HG03025 (cell line): ENCODE data around the gene ZNF664.

ENCODE experiments used
- ATAC-seq: cut with Tn5 transposase; IDR thresholded peaks from one replicate; pipeline ENCODE4 v1.9.1; 2021; ENCODE audit warnings: mild to moderate bottlenecking, moderate library complexity; ENCODE audit not compliant: unreplicated experiment, low FRiP score

ZNF664 gene

GRCh38 chr12:123987022-123987421, 14.0 kb downstream of the ZNF664 start:
- no peak for ATAC-seq

- no peak for ATAC-seq
Observed at GRCh38 chr12:123989168-123989567, 16.2 kb downstream of the ZNF664 start.

GRCh38 chr12:123989753-123990152, 16.7 kb downstream of the ZNF664 start:
- ATAC-seq: no peak

- ATAC-seq: no peak
Observed at GRCh38 chr12:123990511-123990910, 17.5 kb downstream of the ZNF664 start.

DNA sequence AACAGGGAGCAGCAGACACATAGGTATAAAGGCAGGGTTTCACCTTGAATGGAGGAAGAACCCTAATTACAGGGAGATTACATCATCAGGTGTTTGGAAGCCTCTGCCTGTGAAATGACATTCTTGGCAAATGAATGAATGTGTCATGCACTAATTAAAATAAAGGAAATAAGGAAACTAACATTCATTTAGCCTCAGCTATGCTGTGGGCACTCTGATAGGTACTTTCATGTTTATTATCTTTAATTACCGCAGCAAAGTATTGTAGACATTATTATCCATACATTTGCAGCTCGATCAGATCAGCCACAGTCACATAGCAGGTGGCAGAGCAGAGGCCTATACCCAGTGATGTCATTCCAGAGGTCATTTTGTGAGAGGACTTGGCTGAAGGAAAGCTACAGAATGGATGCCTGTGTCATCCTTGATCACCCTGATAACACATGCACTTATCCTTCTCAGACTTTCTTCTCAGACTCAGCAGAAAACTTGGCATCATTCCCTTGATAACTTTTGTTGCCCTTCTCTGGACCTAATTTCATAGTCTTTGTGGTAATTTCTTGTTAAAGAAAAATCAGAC, 18.4 kb downstream of the ZNF664 start:
- ATAC-seq: no peak

GRCh38 chr12:123992118-123992825, 19.3 kb downstream of the ZNF664 start:
- ATAC-seq: no peak

GRCh38 chr12:123995023-123995748, 22.2 kb downstream of the ZNF664 start:
- no peak for ATAC-seq

GRCh38 chr12:123996581-123996980, 23.6 kb downstream of the ZNF664 start:
- ATAC-seq: no peak

DNA sequence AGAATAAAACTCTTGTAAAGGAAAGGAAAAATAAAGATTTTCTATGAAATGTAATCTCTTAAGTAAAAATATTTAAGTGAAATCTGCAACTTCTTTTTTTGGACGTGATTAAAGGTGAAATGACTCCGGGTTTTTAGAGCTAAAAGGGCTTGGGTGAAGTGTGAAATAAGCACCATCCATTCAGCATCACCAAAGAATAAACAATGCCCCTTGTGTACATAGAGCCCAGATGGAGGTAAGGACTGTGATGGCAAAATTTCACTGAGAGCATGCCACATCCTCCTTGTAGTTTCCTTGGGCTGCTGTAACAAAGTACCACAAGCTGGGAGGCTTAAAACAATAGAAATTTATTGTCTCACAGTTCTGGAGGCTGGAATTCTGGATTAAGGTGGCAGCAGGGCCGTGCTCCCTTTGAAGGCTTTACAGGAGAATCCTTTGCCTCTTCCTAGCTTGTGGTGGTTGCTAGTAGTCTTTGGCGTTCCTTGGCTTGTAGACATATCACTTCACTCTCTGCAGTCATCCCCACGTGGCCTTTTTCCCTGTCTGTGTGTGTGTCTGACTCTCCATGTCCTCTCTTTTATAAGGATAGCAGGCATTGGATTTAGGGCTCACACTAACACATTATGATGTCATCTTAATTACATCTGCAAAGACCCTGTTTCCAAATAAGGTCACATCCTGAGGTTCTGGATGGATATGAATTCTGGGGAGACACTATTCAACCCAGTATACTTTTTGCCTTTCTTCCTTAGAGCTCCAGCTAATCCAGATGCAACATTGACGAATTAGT, 24.2 kb downstream of the ZNF664 start:
- no peak for ATAC-seq

DNA sequence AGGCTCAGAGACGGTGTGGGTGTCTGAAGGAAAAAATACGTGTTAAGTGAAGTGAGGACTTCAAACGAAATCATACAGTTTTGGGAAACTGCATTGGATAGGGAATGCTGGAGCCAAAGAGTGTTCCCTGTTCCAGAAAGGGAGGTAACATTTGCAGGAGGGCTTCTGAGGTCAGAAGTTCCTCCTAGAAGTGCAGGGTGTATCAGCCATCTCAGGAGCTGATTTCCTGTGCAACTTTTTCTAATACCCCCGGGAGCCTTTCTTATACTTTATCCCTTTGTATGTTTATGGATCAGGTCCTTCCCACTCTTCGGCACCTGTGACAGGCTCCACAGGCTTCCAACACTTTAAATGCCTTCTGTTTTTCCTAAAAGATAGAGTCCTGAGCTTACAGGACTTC, 24.9 kb downstream of the ZNF664 start:
- no peak for ATAC-seq

GRCh38 chr12:123998344-123998990, 25.5 kb downstream of the ZNF664 start:
- ATAC-seq: no peak

DNA sequence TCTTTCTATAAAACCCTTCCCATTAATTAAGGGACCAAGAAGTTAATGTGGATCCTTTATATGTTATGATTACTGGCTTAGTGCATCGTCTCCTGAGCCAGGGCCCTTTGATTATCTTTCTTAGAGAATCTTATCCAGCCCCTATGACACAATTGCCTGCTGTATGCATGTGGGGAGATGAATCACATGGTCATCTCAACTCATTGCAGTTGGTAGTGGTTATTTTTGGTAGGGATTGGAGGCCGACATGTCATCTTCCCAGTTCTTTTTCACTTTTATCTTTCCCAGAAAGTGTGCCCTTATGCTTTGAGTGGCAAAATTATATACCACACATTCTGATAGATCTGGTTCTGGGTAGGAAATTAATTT, 26.0 kb downstream of the ZNF664 start:
- no peak for ATAC-seq

GRCh38 chr12:124000111-124000510, 27.1 kb downstream of the ZNF664 start:
- no peak for ATAC-seq

DNA sequence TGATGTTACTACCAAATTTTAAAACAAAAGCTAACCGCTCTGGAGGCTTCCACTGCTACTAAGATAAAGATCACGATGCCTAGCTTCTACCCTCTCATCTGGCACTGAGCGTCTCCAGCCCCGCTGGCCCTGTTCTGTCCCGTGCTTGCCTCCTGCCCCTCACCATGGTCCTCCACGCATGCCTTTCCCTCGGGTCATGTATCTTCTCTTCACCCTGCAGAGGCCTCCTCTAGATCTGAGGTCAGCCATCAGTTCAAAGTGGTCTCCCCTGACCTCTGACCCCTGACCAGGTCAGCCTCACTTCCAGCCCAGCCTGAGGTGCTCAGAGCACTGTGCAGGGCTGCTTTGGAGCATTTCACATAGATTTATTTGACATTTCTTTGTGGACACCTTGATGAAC, 28.3 kb downstream of the ZNF664 start:
- ATAC-seq: no peak

DNA sequence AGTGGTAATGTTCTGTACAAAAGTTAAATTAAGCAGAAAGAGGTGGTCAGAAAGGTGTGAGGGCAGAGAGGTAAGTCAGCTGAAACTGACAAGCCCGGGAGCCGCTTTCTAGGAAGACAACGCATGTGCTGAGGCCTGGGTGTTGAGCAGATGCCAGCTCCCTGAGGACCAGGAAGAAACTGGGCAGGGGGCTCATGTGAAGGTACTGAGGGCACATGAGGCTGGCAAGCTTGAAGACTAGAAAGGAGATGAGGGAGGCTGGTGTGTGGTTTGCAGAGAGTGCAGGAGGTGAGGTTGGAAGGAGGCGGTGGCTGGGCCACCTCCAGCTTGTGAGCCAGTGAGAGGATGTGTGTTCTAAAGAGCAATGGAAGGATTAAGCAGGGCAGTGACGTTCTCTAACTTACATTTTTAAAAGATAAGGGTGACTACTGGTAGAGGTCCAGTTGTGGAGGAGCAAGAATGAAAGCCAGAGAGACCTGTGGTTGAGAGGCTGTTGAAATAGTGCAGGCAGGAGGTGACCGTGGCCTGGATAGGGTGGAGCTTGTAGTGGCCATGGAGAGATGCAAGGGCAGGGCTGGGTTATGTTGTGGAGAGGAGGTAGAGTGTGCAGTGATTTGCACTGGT, 29.1 kb downstream of the ZNF664 start:
- ATAC-seq: no peak

GRCh38 chr12:124002654-124003053, 29.6 kb downstream of the ZNF664 start:
- ATAC-seq: no peak

DNA sequence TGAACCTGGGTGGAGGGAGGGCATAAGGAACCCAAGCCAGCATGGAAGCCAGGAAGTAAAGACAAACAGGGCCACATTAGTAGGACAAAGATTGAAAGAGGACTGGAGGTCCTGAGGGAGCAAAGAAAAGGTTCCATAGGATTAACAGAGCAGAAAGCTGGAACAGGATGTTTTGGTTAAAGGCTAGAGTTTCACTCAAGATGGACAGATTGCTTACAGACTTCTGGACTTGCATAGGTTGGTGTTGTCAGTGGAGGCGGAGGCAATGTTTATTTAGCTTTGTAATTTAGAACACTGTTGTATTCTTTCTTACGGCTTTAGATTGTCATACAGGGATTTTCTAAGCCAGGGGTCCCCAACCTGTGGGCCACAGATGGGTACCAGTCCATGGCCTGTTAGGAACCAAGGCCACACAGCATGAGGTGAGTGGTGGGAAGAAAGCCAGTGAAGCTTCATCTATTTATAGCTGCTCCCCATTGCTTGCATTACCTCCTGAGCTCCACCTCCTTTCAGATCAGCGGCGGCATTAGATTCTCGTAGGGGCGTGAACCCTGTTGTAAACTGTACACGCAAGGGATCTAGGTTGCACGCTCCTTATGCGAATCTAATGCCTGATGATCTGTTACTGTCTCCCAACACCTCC, 31.3 kb downstream of the ZNF664 start:
- ATAC-seq: no peak

DNA sequence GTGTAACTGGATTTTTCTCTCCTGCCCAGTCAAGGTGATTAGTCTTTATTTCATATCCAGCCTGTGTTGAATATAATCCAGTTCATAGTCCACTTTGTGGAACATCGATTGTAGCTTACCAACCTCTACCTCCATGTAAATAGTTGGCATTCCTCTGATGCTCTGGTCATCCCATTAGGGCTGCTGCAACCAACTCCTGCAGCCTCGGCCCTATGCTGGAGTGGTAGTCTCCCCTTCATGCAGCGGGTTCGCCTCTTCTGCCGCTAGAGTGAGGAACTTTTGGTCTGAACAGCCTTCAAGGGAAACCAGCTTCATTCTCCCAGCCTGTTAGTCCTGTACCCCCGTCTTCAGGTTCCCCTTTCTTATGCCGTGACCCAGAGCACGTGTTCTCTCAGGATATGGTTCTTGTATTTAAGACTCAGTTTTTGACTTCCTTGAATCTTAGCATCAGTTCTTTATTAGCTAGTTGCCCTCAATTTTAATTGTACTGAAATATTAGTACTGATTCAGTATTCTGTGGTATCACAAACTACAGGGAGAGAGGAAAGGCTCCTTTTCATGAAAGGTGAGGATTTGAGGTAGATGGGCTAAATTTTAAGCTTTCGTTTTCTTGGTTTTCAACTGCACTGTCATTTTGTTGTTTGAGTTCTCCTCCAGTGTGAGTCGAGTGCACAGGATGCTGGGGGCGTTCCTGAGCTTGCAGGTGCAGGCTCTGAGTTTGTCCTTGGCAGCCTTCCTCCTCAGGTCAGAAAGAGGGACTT, 33.2 kb downstream of the ZNF664 start:
- ATAC-seq: no peak
